WTC11 (cell line): Measurements from ENCODE around the gene ITPR3. TPM values are rescaled to one million over a fixed set of nuclear protein-coding genes. Genes with fewer than 3 reads are reported as not detected.

ENCODE experiments used
- ATAC-seq: fragments of 200-7000 bp; cut with Tn5 transposase; 2 replicates; pipeline ENCODE4 v1.10.0; 2021; ENCODE audit warnings: mild to moderate bottlenecking, moderate library complexity
- CTCF ChIA-PET: fragments of 300-600 bp; sonication (Branson Sonifier 250); formaldehyde crosslinking; loops from one replicate; lab custom pipeline; 2021; ENCODE audit warnings: antibody characterized with exemption; lab: Charles Lee
- POLR2A ChIA-PET: fragments of 350-600 bp; sonication (Branson Sonifier 250); formaldehyde crosslinking; loops from one replicate; lab custom pipeline; 2021; ENCODE audit warnings: antibody characterized with exemption; lab: Charles Lee
- DNase-seq: peaks from one replicate; pipeline ENCODE4 v3.0.0; 2021; ENCODE audit warnings: low spot score
- H3K27ac Mint-ChIP-seq: 2 replicates; pipeline ENCODE4 v1.8.0; 2021; ENCODE audit warnings: mixed read lengths
- H3K27me3 Mint-ChIP-seq: 2 replicates; pipeline ENCODE4 v1.8.0; 2021; ENCODE audit warnings: low read depth, mild to moderate bottlenecking, moderate library complexity, mixed read lengths
- H3K36me3 Mint-ChIP-seq: 2 replicates; pipeline ENCODE4 v1.8.0; 2021; ENCODE audit warnings: mixed read lengths
- H3K4me1 Mint-ChIP-seq: 2 replicates; pipeline ENCODE4 v1.8.0; 2022; ENCODE audit warnings: mixed read lengths
- H3K4me3 Mint-ChIP-seq: 2 replicates; pipeline ENCODE4 v1.8.0; 2021; ENCODE audit warnings: mild to moderate bottlenecking, moderate library complexity, mixed read lengths
- H3K9me3 Mint-ChIP-seq: 2 replicates; pipeline ENCODE4 v1.8.0; 2021; ENCODE audit warnings: mixed read lengths
- CBFB ChIP-seq: sonication (generic); formaldehyde crosslinking; IDR thresholded peaks from 2 replicates; pipeline ENCODE4 v1.8.1; 2022; ENCODE audit warnings: mild to moderate bottlenecking, low read depth, missing genetic modification reagents
- CTCF ChIP-seq: fragments of 200-600 bp; IDR thresholded peaks from 2 replicates; pipeline ENCODE4 v1.8.0; 2022; ENCODE audit warnings: antibody characterized with exemption
- ETV6 ChIP-seq: sonication (generic); formaldehyde crosslinking; IDR thresholded peaks from 2 replicates; pipeline ENCODE4 v1.8.1; 2022; ENCODE audit warnings: mild to moderate bottlenecking, missing genetic modification reagents
- FOXK1 ChIP-seq: sonication (generic); formaldehyde crosslinking; IDR thresholded peaks from 2 replicates; pipeline ENCODE4 v1.8.0; 2022; ENCODE audit warnings: mild to moderate bottlenecking, moderate library complexity, missing genetic modification reagents
- GABPB1 ChIP-seq: sonication (generic); formaldehyde crosslinking; IDR thresholded peaks from 2 replicates; pipeline ENCODE4 v1.8.1; 2023; ENCODE audit warnings: mild to moderate bottlenecking, missing genetic modification reagents
- IRF1 ChIP-seq: sonication (generic); formaldehyde crosslinking; IDR thresholded peaks from 2 replicates; pipeline ENCODE4 v1.8.0; 2023; ENCODE audit warnings: missing genetic modification reagents
- IRF2 ChIP-seq: sonication (generic); formaldehyde crosslinking; IDR thresholded peaks from 2 replicates; pipeline ENCODE4 v1.8.0; 2022; ENCODE audit warnings: low read depth, missing genetic modification reagents, borderline replicate concordance
- MAX ChIP-seq: sonication (generic); formaldehyde crosslinking; IDR thresholded peaks from 2 replicates; pipeline ENCODE4 v1.8.0; 2022; ENCODE audit warnings: mild to moderate bottlenecking, missing genetic modification reagents
- NFE2L1 ChIP-seq: sonication (generic); formaldehyde crosslinking; IDR thresholded peaks from 2 replicates; pipeline ENCODE4 v1.8.1; 2023; ENCODE audit warnings: missing genetic modification reagents
- TCF7 ChIP-seq: sonication (generic); formaldehyde crosslinking; IDR thresholded peaks from 2 replicates; pipeline ENCODE4 v1.8.0; 2022; ENCODE audit warnings: mild to moderate bottlenecking, low read depth, missing genetic modification reagents, moderate library complexity
- ZNF219 ChIP-seq: sonication (generic); formaldehyde crosslinking; IDR thresholded peaks from 2 replicates; pipeline ENCODE4 v1.8.0; 2023; ENCODE audit warnings: missing genetic modification reagents, mild to moderate bottlenecking, borderline replicate concordance
- ZNF317 ChIP-seq: sonication (generic); formaldehyde crosslinking; IDR thresholded peaks from 2 replicates; pipeline ENCODE4 v1.8.1; 2023; ENCODE audit warnings: low read depth, mild to moderate bottlenecking, moderate library complexity, missing genetic modification reagents, borderline replicate concordance
- total RNA-seq: library from RNA; stranded (reverse); gene quantifications from 3 replicates; pipeline ENCODE4 v1.2.3, GENCODE V29; 2021
- TF ChIP-seq, protein P1 (sequence below): sonication (generic); formaldehyde crosslinking; conservative IDR thresholded peaks from 2 replicates; pipeline ENCODE4 v1.8.1; 2023; ENCODE audit warnings: mild to moderate bottlenecking, low read depth, missing genetic modification reagents, moderate library complexity
- TF ChIP-seq, protein P2 (sequence below): sonication (generic); formaldehyde crosslinking; IDR thresholded peaks from 2 replicates; pipeline ENCODE4 v1.8.0; 2022; ENCODE audit warnings: missing genetic modification reagents
- TF ChIP-seq, protein P3 (sequence below): sonication (generic); formaldehyde crosslinking; IDR thresholded peaks from 2 replicates; pipeline ENCODE4 v1.8.1; 2022; ENCODE audit warnings: low read depth, missing genetic modification reagents, borderline replicate concordance

The ITPR3 gene
- total RNA-seq, 1 experiment from 2014 or later: 47.3 TPM

- Mint-ChIP-seq H3K4me3 (no peak overlapping the region), H3K4me1 (peaks cover 14% of the 10 kb centered on the region), H3K27ac (no peak overlapping the region), H3K36me3 (0 out of 2 replicates have a peak, but pooled peaks cover 2% of the 10 kb centered on the region), H3K9me3 (no peaks in the 10 kb centered on the region), H3K27me3 (no peaks in the 10 kb centered on the region)
- POLR2A ChIA-PET: interaction anchor here (0.6 to 0.7 kb wide), 2 partner anchors 99 to 1489 kb away, joined by 3 to 9 read pairs; no protein-coding TSS in a partner anchor
- ATAC-seq (no peak), DNase-seq (no peak)
- CTCF ChIA-PET: interaction anchor here (0.6 to 2.8 kb wide), 7 partner anchors 9 to 258 kb away, joined by 3 to 18 read pairs (median 5); no protein-coding TSS in a partner anchor
- TF ChIP-seq IRF2: no peak
- no peak for TF ChIP-seq ZNF317
Measured at GRCh38 chr6:33581186-33581585, 39.9 kb upstream of the ITPR3 start.

GRCh38 chr6:33583591-33584155 lies 37.4 kb upstream of the ITPR3 start:
- no peaks in the 10 kb centered on the region for H3K9me3 Mint-ChIP-seq
- H3K4me3 Mint-ChIP-seq: no peak overlapping the region
- ATAC-seq: peak; percentile 13
- peak; percentile 26 for TF ChIP-seq CTCF
- no peak for TF ChIP-seq TCF7 (CRISPR knock-in tag)
- no peaks in the 10 kb centered on the region for H3K36me3 Mint-ChIP-seq
- no peak overlapping the region for H3K27ac Mint-ChIP-seq
- peaks cover 12% of the 10 kb centered on the region for H3K4me1 Mint-ChIP-seq
- H3K27me3 Mint-ChIP-seq: no peaks in the 10 kb centered on the region
- DNase-seq: peak; percentile 77
- ChIA-PET POLR2A (no interaction called here), CTCF (interaction anchor here (0.6 to 3.3 kb wide), 29 partner anchors 8 to 248 kb away, joined by 3 to 17 read pairs (median 4); partner anchors contain the start of gene UQCC2)

- H3K4me1 Mint-ChIP-seq: peaks cover 11% of the 10 kb centered on the region
- H3K4me3 Mint-ChIP-seq: no peak overlapping the region
- no peak for ATAC-seq
- ChIA-PET POLR2A (interaction anchor here (0.6 kb wide), 1 partner anchor 153 kb away, joined by 6 read pairs; no protein-coding TSS in a partner anchor), CTCF (interaction anchor here (0.9 to 4.8 kb wide), 7 partner anchors 16 to 307 kb away, joined by 3 to 29 read pairs (median 5); no protein-coding TSS in a partner anchor)
- H3K27ac Mint-ChIP-seq: no peak overlapping the region
- no peaks in the 10 kb centered on the region for H3K36me3 Mint-ChIP-seq
- no peaks in the 10 kb centered on the region for H3K27me3 Mint-ChIP-seq
- H3K9me3 Mint-ChIP-seq: no peaks in the 10 kb centered on the region
- no peak for DNase-seq
- TF ChIP-seq, protein P1, sequence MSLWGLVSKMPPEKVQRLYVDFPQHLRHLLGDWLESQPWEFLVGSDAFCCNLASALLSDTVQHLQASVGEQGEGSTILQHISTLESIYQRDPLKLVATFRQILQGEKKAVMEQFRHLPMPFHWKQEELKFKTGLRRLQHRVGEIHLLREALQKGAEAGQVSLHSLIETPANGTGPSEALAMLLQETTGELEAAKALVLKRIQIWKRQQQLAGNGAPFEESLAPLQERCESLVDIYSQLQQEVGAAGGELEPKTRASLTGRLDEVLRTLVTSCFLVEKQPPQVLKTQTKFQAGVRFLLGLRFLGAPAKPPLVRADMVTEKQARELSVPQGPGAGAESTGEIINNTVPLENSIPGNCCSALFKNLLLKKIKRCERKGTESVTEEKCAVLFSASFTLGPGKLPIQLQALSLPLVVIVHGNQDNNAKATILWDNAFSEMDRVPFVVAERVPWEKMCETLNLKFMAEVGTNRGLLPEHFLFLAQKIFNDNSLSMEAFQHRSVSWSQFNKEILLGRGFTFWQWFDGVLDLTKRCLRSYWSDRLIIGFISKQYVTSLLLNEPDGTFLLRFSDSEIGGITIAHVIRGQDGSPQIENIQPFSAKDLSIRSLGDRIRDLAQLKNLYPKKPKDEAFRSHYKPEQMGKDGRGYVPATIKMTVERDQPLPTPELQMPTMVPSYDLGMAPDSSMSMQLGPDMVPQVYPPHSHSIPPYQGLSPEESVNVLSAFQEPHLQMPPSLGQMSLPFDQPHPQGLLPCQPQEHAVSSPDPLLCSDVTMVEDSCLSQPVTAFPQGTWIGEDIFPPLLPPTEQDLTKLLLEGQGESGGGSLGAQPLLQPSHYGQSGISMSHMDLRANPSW (CRISPR knock-in tag): no peak
- TF ChIP-seq, protein P2, sequence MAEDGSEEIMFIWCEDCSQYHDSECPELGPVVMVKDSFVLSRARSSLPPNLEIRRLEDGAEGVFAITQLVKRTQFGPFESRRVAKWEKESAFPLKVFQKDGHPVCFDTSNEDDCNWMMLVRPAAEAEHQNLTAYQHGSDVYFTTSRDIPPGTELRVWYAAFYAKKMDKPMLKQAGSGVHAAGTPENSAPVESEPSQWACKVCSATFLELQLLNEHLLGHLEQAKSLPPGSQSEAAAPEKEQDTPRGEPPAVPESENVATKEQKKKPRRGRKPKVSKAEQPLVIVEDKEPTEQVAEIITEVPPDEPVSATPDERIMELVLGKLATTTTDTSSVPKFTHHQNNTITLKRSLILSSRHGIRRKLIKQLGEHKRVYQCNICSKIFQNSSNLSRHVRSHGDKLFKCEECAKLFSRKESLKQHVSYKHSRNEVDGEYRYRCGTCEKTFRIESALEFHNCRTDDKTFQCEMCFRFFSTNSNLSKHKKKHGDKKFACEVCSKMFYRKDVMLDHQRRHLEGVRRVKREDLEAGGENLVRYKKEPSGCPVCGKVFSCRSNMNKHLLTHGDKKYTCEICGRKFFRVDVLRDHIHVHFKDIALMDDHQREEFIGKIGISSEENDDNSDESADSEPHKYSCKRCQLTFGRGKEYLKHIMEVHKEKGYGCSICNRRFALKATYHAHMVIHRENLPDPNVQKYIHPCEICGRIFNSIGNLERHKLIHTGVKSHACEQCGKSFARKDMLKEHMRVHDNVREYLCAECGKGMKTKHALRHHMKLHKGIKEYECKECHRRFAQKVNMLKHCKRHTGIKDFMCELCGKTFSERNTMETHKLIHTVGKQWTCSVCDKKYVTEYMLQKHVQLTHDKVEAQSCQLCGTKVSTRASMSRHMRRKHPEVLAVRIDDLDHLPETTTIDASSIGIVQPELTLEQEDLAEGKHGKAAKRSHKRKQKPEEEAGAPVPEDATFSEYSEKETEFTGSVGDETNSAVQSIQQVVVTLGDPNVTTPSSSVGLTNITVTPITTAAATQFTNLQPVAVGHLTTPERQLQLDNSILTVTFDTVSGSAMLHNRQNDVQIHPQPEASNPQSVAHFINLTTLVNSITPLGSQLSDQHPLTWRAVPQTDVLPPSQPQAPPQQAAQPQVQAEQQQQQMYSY: no peak
- TF ChIP-seq FOXK1: no peak
- TF ChIP-seq, protein P3, sequence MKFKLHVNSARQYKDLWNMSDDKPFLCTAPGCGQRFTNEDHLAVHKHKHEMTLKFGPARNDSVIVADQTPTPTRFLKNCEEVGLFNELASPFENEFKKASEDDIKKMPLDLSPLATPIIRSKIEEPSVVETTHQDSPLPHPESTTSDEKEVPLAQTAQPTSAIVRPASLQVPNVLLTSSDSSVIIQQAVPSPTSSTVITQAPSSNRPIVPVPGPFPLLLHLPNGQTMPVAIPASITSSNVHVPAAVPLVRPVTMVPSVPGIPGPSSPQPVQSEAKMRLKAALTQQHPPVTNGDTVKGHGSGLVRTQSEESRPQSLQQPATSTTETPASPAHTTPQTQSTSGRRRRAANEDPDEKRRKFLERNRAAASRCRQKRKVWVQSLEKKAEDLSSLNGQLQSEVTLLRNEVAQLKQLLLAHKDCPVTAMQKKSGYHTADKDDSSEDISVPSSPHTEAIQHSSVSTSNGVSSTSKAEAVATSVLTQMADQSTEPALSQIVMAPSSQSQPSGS (CRISPR knock-in tag): no peak
- no peak for TF ChIP-seq CBFB (CRISPR knock-in tag)
- TF ChIP-seq IRF1 (CRISPR knock-in tag): no peak
- no peak for TF ChIP-seq GABPB1
- TF ChIP-seq NFE2L1 (CRISPR knock-in tag): no peak
- no peak for TF ChIP-seq MAX (CRISPR knock-in tag)
- TF ChIP-seq ZNF219: no peak
- no peak for TF ChIP-seq ETV6 (CRISPR knock-in tag)
Measured at GRCh38 chr6:33584700-33585402, 36.3 kb upstream of the ITPR3 start.
